GM21576 (cell line): ENCODE measurements around the gene RPS6KA2.

ENCODE experiments used
- ATAC-seq: cut with Tn5 transposase; IDR thresholded peaks from one replicate; pipeline ENCODE4 v1.9.1; 2021; ENCODE audit warnings: mild to moderate bottlenecking, moderate library complexity; ENCODE audit not compliant: unreplicated experiment

The RPS6KA2 gene

DNA sequence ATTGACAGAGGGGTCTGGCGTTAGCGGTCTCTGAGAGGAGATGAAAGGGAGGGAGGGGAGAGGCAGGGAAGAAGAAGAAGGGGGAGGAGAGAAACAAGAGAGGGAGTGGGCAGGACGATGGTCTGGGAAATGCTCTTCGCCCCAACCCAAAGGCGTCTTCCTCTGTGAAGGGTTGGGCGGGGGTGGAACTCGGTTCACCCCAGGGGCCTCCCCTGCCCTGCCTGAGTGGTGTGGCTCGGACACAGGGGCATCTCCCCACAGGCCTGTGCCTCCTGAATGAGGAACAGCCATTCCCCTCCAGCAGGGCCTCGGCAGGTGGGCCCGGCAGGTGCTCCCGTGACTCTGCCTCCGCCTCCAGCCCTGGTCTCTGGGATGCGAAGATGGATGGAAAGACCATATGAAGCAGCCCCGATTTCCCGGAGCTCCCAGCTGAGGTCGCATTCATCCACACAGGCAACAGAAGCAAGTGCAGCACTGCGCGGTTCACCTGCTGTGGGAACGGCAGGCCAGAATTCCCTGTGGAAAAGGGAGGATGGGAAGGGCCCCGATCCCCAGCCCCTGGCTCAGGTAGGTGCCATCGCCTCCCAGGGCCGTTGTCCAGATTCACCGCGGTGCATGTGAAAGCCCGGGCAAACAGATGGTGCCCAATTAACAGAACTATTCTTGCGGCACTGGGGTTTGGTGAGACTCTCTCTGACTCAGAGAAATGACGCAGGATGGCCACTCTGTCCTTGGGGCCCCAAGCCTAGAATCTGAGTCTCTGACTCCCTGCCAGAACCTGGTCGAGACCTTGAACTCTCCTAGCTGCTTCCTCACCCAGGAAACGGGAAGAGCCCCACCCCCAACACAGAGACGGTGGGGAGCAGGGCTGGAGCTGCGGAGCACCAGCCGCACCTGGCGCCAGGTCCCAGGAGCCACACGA lies 29.4 kb upstream of the RPS6KA2 start:
- ATAC-seq: no peak

DNA sequence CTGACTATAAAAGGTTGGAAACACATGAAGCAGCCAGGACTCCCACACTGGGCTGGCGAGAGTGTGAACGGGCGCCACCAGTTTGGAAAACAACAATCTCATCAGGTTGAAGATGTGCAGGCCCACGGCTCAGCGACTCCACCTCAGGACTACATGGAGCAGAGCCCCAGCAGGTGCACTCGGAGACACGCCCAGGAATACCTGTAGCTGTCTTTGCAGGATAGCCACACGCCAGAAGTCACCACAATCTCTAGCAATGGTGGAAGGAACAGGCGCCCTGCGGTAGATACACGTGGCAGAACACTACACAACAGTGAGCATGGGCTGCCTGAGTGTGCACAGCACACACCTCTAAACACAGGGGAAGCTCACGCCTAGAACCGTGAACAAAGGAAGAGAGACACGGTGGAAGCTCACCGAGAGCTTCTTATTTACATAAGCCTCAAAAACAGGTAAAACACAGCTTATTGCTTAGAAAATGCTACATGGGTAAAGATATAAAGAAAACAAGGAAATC lies 28.7 kb upstream of the RPS6KA2 start:
- ATAC-seq: no peak

- ATAC-seq: no peak
Observed at GRCh38 chr6:166655251-166655650, 28.2 kb upstream of the RPS6KA2 start.

DNA sequence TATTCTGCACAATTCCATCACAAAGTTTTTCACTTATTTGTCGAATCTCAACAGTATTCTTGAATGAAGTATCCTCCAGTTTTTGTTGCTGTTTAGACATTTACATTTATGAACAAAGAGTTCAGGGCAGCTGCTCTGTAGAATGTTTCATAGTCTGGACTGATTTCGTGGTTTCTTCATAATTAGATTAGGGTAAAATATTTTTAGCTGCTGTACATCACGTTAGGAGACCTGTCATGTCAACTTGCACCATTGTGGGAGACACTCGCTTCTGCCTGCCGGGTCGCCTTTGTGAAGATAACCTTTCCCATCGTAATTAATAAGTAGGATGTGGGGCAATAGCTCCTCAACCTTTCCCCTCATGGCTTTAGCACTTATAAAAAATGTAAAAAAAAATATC lies 27.5 kb upstream of the RPS6KA2 start:
- ATAC-seq: no peak

DNA sequence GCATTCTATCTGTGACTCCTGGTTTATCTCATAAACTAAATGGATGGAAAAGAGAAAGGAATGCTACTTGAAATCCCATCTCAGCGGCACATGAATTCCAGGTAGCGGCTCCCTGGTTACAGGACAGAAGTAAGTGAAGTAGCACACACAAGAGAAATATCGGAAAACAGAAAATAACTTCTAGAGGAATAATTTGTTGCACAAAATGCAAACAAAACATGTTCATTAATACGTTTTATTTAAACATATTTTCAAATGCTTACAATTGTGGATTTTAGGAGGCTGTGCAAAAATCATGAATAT lies 26.5 kb upstream of the RPS6KA2 start:
- no peak for ATAC-seq

- ATAC-seq: no peak
Observed at GRCh38 chr6:166650824-166651807, 24.1 kb upstream of the RPS6KA2 start.

GRCh38 chr6:166650047-166650446 lies 23.0 kb upstream of the RPS6KA2 start:
- ATAC-seq: no peak

- no peak for ATAC-seq
Observed at GRCh38 chr6:166648846-166649245, 21.8 kb upstream of the RPS6KA2 start.

- ATAC-seq: no peak
Observed at GRCh38 chr6:166647896-166648295, 20.8 kb upstream of the RPS6KA2 start.

- no peak for ATAC-seq
Observed at GRCh38 chr6:166646716-166647115, 19.7 kb upstream of the RPS6KA2 start.

GRCh38 chr6:166645896-166646295 lies 18.8 kb upstream of the RPS6KA2 start:
- no peak for ATAC-seq

GRCh38 chr6:166644681-166645080 lies 17.6 kb upstream of the RPS6KA2 start:
- no peak for ATAC-seq

DNA sequence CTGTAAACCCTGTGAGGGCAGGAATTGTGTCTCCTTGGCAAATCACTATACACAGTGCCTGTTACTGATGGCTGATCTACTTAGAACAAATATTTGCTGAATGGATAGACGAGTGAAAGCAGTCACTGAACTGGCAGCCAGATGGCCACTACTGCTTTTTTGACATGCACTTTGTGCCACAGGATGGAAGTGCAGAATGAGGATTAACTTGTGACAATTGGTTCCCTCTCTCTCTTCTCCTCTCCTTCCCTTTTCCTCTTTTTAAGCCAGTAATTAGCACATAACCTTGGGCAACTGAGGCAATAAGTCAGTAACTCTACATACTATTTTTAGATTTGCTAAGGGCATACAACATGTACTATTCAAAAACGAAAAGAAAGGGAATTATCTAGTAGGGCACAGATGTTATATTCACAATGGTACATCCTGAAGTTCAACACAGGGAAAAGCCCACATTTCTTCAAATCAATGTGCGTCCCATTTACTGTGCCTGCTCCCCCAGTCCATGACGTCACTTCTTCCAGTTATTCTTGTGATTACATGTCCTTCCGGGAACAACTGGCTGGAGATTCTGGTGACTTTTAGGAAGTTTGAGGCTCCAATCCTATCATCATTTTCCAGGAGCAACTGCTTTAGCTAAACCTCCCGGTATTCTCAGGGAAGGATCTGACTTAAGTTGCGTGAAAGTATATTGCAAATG lies 17.0 kb upstream of the RPS6KA2 start:
- ATAC-seq: no peak

DNA sequence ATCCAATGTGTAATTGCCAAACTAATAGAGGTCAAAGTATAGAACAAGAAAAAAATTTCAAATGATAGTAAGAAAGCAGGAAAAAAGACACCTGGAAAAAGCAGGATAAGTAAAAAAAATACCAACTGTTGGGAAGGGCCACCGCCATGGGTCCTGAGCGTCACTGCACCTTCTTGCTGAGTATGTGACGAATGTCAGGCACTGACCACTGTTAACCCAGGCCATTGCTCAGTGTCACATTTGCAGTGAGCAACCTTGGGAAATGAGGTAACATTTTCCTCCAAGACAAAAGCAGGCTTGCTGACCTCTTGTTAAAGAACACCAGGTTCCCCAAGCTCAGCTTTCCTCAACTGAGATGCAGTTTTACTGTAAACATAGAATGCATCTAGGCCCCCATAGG lies 15.6 kb upstream of the RPS6KA2 start:
- no peak for ATAC-seq

DNA sequence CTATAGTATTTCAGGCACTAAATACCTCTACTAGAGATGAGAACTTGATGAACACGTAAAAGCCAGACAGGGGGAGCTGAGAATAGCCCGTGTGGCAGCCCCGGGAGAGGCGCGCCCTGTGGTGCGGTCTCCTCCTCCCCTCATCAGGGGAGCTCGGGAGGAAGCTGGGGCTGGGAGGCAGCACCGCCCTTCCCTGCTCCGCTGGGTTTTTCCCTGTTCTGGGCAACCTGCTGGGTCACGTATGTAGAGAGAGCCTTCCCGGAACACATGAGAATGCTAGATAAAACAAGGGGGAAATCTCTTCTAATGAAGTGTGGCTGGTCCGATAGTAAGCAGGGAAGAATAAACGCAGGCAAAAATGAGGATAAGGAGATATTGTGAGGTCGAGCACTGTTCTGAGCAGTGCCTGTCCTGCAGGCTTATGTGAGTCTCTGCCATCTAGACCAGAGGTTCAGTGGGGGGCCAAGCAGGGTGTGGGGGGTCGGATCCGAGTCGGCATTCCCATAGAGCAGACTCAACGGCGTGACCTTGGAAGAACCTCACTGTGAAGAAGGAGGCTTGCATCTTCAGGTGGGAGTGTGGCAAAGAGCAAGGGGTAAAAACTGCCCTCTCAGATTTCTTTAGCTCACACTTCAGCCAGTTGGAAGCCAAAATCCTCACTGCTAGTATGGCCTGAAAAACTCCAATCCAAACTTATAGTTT lies 13.4 kb upstream of the RPS6KA2 start:
- ATAC-seq: no peak

GRCh38 chr6:166639921-166640320 lies 12.9 kb upstream of the RPS6KA2 start:
- ATAC-seq: no peak

DNA sequence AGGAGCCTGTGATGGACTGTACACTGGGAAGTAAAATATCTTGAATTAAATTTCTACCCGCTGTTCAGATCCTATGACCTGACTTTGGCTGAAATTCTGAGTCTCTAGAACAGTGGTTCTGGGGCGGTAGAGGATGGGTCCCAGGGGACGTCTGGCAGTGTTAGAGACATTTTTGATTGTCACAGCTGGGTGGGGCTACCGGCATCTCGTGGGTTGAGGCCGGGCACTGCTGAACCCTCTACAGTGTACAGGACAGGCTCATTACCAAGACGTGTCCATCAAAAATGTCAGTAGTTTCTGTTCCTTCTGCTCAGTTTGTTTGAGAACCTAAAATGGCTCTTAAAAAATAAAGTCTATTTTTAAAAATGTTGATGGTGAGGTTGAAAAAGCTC lies 11.5 kb upstream of the RPS6KA2 start:
- no peak for ATAC-seq

DNA sequence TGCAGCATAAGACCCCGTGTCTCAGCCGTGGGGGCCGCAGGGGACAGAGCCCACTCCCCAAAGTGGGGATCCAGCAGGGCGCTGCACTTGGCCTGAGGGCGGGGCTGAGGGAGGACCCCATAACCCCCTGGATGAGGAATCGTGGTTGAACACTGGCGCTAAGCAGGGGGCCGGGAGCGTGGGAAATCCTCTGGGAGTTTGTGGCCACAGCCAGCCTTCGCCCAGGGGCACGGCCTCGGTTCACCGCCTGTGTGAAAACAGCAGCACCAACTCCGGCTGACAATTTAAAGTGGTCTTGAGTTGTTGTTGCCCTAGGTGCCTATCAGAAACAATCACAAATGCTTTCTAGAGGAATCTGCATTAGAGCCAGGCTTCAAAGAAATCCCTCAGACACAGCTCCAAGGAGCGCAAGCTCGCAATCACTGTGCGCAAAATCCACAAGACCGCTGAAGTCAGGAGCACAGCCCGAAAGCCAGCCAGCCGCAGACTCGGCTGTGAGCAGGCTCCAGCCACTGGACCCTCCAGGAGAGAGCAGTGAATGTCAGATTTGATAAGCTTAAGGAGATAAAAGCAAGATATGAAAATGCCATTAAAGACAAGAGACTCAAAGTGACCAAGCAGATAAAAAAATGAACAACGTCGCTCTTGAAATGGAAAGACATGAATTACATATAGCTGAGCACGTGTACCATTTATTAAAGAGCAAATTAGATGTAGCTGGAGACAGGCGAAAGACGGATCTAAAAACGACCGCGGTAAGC lies 10.9 kb upstream of the RPS6KA2 start:
- ATAC-seq: no peak

DNA sequence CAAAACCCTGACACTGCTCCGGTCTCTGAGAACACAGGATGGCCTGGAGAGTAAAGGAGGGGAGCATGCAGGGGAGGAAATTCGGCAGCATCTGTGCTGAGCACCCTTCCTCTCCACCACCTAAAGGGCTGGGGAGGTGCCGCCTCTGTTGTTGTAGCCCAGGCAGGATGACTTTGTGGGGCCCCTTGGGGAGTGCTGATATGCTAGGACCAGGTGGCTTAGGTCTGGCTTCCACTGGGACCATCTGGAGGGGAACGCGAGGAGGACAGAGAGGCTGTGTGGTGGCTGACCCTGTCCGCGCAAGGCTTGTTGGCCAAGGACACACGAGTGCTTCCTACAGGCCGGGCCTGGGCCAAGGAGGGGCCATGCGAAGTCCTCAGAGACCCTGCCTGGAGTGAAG lies 9.9 kb upstream of the RPS6KA2 start:
- no peak for ATAC-seq
